ENCODE data around the gene SLC1A7.

Gene SLC1A7

GRCh38 chr1:53158900-53159299 lies 16.5 kb upstream of the SLC1A7 start:
- DNase-seq, result no peak

GRCh38 chr1:53156783-53157182 lies 14.3 kb upstream of the SLC1A7 start:
- no peak for DNase-seq

DNA sequence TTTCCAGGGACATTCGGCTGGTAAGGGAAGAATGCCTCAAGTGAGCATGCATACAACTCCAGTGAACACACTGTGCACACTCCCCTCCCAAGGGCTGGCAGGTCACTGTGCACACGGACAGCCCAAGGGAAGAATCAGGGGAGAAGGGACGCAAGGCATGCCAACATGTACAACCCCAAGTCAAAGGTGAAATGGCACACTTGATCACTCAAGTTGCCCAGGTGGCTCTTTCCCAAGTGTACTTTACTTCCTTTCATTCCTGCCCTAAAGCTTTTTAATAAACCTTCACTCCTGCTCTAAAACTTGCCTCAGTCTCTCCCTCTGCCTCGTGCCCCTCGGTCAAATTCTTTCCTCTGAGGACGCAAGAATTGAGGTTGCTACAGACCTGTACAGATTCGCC lies 13.5 kb upstream of the SLC1A7 start:
- no peak for DNase-seq

GRCh38 chr1:53155534-53155933 lies 13.1 kb upstream of the SLC1A7 start:
- DNase-seq, result no peak

DNA sequence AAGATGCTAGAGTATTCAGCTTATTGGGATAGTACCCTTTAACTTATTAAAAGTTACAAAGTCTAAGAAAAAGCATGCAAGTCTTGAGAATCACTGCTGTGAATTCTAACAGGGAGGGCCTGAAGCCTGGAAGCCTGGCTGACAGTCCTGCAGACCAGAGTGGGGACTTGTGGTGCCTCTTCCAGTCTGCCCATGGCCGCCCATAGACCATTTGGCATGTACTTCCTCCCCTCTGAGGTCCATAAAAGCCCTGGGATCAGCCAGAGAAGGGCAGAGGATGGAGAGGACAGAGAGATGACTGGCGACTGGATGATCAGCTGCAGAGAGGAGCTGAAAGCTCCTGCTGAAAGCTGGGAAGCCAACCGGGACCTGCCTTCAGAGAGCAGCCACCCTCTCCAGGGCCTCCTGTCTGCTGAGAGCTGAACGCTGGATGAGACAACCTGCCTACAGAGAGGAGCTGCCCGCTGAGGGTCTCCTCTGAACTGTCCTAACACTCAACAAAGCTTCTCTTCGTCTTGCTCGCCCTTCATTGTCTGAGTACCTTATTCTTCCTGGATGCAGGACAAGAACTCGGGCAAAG lies 12.5 kb upstream of the SLC1A7 start:
- DNase-seq, result no peak

DNA sequence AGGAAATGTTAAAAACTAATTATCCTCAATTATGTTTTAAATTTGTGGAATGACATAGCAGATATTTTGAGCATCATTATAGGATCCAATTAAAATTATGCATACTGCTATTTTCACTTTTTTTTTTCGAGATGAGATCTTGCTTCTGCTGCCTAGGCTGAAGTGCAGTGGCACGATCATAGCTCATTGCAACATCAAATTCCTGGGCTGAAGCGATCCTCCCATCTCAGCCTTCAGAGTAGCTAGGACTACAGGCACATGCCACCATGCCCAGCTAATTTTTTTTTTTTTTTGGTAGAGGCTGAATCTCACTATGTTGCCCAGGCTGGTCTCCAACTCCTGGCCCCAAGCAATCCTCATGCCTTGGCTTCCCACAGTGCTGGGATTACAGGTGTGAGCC lies 11.3 kb upstream of the SLC1A7 start:
- no peak for DNase-seq

GRCh38 chr1:53148123-53148522 lies 5.7 kb upstream of the SLC1A7 start:
- no peak for DNase-seq

- no peak for DNase-seq
Measured at GRCh38 chr1:53147174-53147573, 4.7 kb upstream of the SLC1A7 start.

GRCh38 chr1:53145942-53146708 lies 3.7 kb upstream of the SLC1A7 start:
- DNase-seq, result no peak

- no peak for DNase-seq
Measured at GRCh38 chr1:53145619-53145941, 3.1 kb upstream of the SLC1A7 start.

DNA sequence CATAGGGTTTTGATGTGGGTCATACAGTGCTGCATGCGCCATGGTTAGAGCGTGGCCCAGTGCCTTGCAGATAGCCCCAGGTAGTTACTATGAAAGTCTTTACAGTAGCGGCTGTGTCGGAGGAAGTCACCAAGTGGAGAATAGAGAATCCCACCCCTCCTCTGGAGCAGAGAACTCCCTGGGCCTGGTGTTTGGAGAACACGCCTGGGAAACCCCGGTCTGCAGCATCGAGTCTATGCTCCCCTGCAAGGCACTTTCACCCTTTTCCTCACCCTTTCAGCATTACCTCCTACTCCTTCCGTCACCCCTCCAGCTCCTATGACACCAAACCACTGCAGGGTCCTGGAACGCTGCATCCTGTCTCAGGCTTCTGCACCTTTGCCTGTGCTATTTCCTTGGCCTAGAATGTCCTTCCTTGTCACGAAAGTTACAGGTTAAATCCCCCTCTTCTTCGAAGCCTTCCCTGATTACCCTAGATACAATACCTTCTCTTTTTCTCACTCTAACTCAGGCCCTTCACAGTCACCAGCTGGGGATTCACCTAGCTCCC lies 2.7 kb upstream of the SLC1A7 start:
- no peak for DNase-seq

GRCh38 chr1:53144201-53144600 lies 1.8 kb upstream of the SLC1A7 start:
- DNase-seq, result no peak

DNA sequence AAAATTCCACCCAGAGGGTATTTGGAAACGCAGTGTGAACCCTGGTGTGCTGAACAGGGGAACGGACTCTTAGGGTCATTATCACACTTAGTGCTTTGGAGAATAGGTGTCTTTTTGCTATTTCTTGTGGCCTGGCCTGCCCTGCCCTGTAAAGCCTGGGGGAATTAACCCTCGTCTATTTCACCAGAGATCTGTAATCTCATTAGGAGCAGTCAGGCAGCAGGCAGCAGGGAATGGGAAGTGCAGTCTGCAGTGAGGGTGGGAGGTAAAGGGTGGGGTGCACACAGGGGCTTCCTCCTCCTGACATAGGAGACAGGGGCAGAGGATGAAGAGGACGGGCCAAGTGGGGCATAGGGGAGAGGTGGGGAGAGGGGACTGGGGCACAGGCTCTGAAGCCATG lies 1.1 kb upstream of the SLC1A7 start:
- no peak for DNase-seq

GRCh38 chr1:53141487-53142055 lies 867 bp downstream of the SLC1A7 start:
- no peak for DNase-seq

DNA sequence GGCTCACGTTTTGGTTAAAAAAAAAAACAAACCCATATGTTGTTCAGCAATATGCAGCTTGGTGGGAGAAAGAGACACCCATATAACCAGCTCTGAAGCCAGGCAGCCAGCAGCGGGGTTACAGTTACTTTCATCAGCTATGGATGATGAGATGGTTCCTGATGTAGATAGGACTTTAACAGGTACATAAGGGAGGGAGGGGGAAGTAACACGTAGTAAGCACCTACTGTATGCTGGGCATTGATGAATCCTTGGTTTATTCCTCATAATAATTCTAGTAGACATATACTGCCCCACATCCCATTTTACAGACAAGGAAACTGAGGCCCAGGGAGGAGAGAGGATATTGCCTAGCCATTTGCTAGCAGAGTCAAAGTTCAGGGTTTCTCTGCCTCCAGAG lies 2.0 kb downstream of the SLC1A7 start:
- DNase-seq, result no peak

DNA sequence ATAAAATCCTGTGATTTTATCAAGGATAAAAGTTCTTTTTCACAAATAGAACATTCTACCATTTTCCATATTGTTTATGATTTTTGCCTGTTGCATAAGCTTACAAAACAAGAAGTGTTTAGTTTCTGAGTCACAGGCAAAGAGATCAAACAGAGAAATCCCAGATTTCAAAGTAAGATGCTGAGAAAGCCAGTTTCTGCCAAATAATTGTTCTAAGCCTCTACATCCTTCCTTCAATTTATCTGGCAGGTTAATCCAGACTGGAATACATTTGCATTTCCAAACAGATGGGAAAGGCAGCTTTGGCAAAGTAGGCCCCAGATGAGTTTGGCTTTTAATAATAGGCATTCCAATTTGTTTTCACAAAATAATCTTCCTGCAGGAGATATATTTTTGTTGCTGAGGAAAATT lies 2.5 kb downstream of the SLC1A7 start:
- no peak for DNase-seq

DNA sequence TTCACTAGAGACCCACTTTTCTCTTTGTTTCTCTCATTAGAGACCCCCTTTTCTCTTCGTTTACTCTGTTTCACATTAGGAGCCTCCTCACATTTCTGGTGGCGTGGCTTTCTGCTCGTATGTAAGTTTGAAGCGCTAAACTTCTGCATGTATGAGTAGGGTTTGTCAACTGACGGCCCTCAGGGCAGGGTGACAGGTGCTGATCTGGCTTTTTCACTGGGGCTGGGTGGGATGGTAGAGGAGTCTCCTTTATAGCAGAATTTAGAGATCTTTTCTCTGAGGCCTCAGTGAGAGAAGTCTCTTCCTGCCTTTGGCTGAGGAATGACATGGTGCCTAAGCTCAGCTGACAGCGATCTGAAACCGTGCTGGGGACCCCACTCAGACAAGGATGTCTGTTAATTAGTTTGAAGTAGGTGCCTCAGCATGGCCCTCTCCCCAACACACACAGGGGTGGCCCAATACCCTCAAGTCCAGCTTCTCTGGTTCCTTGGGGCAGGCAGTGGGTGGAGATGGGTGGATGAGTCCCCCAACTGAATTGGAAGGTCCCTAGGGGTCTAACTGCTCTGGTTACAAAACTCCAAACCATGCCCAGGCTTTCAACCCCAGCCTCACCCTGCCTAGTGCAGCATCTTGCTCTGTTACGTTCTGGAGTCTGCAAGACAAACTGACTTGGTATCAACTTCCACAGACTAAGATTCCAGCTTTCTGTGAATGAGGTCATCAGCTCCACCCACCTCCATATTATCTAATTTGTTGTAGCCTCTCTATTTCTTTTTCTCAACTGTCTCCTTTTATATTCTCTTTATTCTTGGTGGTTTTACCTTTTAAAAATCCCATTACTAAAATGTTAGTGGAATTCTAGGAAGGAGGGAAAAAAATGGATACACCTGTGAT lies 3.2 kb downstream of the SLC1A7 start:
- no peak for DNase-seq

DNA sequence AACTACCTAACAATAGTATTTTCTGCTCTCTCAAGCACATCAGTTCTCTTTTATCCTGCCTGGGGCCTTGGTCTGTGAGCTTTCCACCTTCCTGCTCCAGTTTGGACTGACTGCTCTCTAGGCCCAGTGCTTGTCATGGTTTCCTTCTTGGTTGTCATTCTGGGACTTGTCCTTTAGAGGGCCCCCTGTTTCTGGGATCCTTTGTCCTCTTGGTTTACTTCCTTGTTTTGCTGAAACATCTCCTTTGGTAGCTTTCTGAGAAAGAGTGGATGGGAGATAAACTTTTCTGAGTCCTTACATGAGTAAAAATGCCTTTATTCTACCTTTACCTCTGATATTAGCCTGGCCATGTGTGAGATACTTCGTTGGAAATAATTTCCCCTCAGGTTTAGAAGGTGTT lies 4.7 kb downstream of the SLC1A7 start:
- DNase-seq, result peak in 1 of 2 experiments; percentile 10

DNA sequence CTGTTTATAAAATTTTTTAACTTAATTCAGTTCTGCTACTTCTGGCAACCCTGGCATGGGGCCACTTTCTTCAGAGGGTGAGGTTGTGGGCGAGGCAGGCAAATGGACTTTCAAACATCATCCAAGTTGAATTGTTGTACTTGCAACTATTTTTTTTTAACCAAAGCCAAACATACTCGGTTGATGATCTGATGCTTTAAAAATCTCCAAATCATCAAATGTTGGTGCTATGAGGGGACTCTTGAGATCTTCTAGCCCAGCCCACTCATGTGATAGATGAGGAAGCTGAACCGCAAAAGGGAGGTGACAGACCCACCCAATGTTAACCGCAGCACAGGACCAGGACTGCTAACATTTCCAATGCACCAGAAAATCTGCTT lies 6.7 kb downstream of the SLC1A7 start:
- no peak for DNase-seq

DNA sequence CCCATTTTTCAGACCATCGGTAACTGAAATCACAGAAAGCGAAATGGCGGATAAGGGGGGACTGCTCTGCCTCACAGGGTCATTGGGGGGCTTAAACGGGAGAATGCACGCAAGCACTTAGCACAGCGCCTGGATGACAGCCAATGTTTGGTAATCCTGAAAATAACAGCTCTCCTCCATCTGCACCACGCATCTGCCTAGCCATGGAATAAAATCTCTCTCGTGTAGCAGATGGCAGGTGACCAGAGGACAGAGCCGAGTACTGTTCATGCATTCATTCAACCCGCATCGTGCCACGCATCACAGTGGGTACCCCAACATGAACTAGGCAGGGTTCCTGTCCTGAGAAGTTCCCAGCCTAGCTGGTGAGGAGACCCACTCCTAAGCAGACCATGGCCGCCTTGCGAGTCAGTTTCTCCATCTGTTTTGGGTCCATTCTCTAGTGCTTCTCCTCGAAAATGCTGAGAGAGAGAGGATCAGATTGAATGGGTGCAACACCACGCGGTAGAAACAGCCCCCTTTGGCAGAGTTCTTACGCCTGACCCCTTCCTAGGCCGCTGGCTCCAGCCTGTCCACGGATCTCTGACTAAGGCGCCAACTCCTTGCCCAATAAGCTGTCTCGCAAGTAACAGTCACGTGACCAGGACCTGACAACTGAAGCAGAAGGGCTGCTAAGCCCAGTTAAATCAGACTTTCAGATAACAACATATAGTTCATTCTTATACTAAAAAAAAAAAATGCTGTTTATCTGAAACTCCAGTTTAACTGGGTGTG lies 7.3 kb downstream of the SLC1A7 start:
- DNase-seq, result no peak

DNA sequence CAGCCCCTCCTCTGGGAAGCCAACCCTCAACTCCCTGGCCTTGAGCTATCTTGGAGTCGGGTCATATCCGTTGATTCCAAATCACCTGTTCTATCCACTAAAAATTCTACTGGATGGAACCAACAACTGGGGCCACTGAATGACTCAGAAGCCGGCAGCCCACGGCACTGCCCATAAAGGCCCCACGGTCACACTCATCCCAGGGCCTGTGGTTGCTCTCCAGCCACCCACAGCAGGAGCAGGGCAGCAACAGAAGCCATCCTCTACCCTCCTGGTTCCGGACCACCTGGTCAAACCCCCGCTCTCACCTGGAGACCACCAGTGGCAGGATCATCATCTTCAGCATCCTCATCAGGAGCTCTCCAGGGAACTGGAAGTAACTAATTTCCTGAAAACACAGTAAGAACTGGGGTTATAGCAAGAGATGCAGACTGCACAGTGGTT lies 8.4 kb downstream of the SLC1A7 start:
- DNase-seq, result no peak

GRCh38 chr1:53133261-53134041 lies 9.0 kb downstream of the SLC1A7 start:
- no peak for DNase-seq
